PC-3 (cell line): ENCODE results near the gene TECRL.

Experiments used
- CTCF ChIP-seq: fragments of 300-600 bp; sonication (generic); conservative IDR thresholded peaks from 2 replicates; pipeline ENCODE4 v1.5.1; 2017; ENCODE audit warnings: antibody characterized with exemption, low read depth, mild to moderate bottlenecking, low read length
- EZH2 ChIP-seq: fragments of 300-600 bp; sonication (generic); IDR thresholded peaks from one replicate; pipeline ENCODE4 v1.6.1; 2017; ENCODE audit warnings: antibody characterized with exemption, mild to moderate bottlenecking, low read length; ENCODE audit not compliant: unreplicated experiment

DNA sequence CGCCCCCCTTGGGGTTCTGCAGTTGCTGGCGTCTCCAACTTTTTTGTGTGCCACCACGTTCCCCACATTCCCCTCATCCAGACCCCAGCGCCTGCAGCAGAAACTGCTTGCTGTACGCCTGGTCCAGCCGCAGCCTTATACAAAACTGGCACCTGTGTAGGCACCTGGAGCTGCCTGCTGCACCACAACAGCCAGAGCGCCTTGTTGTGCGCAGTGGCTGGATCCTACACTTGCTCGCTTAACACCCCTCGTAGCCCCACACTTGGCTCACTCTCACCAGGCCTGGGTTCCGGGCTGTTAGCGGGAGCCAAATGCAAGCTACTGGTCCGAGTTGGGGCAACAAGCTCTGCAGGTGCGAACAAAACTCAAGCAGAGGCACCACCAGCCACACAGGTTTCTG is 136.8 kb downstream of the TECRL start:
- TF ChIP-seq EZH2 (no peak), CTCF (no peak)
